IPS-18c (cell line): ENCODE results near the gene NDUFS4.
"Not testable (repeated sequence)": the region's sequence is repeated elsewhere in the genome, so short reads cannot be mapped to it uniquely, and the experiment has no call there.

Experiments used
- H3K4me3 ChIP-seq: 2 replicates; pipeline ENCODE4 v1.7.0; 2013; ENCODE audit warnings: low read depth, mild to moderate bottlenecking, low read length, moderate library complexity; ENCODE audit not compliant: insufficient read depth
- H3K9me3 ChIP-seq: one replicate; pipeline ENCODE4 v1.6.1; 2013; ENCODE audit warnings: mild to moderate bottlenecking, low read length, moderate library complexity; ENCODE audit not compliant: control insufficient read depth, insufficient read depth

The NDUFS4 gene

GRCh38 chr5:53613061-53613460 is 52.6 kb downstream of the NDUFS4 start:
- Histone ChIP-seq H3K9me3 (no peaks in the 10 kb centered on the region), H3K4me3 (no peak overlapping the region)

DNA sequence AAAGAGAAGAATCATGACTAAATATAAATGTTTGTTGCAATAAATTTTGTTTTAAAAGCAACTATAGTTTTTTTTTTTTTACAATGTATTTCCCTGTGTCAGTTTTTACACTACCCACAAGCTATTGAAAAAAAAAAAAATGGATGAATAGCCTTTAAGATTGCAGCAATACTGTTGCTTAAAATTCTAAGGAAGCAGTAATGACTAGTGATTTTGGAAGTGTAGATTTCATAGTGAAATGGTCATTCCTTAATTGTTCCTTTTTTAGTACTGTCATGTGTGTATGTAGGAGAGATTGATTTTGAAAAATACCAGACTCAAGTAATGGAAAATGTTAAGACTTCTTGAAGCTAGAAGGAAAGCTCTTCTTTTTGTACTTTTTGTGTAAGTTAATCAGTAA is 53.1 kb downstream of the NDUFS4 start:
- Histone ChIP-seq H3K4me3 (no peak overlapping the region), H3K9me3 (no peaks in the 10 kb centered on the region)

GRCh38 chr5:53614376-53614885 is 54.0 kb downstream of the NDUFS4 start:
- no peak overlapping the region for H3K4me3 ChIP-seq

DNA sequence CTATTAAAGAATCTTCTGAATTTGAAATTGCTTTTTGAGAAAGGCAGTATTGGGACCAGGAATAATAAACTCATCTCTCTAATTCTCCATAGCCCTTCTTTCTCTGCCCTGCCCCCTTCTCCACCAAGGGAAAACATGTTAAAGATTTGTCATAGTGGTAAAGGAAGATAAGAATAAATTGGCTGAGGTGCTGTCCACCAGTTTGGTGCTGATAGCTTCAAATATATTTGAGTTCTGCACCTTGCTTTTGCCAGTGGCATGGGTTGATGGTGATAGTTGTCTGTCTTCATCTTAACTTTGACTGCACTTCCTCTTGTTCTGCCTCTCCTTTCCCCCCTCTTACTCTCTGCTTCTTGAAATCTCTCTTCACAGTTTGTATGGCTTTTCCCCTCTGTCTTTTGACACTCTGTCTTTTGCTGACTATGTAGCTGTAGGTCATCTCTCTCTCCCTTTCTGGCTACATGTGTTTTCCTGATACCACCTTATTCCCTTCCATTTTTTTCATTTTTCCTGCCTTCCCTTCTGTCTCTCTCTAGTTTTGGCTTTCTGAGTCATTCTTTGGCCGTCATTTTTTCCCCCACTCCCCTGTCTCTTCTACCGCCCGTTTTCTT is 56.6 kb downstream of the NDUFS4 start:
- no peak overlapping the region for H3K4me3 ChIP-seq

More at GRCh38 chr5:53614376-53614885, 54.0 kb downstream of the NDUFS4 start:
- no peaks in the 10 kb centered on the region for H3K9me3 ChIP-seq

GRCh38 chr5:53631251-53631650 is 70.8 kb downstream of the NDUFS4 start:
- Histone ChIP-seq H3K9me3 (peaks cover 7% of the 10 kb centered on the region), H3K4me3 (no peak overlapping the region)

More for the DNA sequence above, 56.6 kb downstream of the NDUFS4 start:
- H3K9me3 ChIP-seq = no peaks in the 10 kb centered on the region

- no peak overlapping the region for H3K4me3 ChIP-seq
- no peaks in the 10 kb centered on the region for H3K9me3 ChIP-seq
Observed at GRCh38 chr5:53642061-53642460, 81.6 kb downstream of the NDUFS4 start.

DNA sequence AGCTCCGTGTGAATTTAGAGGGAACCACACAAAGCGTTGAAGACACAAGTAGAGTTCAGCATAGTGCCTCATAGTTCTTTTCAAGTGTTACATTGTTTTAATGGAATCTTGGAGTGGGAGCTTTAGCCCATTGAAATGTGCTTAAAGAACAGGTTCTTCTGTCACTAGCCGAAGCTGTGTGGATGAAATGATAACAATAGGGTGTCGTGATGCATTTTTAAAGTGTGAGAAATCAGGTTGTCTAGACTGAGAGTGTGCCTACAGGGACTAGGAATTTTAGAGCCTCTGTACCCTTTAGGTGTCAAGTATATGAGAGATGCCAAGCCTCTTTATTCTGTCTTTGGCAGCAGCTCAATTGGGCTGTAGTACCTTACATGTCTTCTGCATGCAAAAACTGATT is 83.0 kb downstream of the NDUFS4 start:
- H3K4me3 ChIP-seq = no peak overlapping the region
- no peaks in the 10 kb centered on the region for H3K9me3 ChIP-seq

DNA sequence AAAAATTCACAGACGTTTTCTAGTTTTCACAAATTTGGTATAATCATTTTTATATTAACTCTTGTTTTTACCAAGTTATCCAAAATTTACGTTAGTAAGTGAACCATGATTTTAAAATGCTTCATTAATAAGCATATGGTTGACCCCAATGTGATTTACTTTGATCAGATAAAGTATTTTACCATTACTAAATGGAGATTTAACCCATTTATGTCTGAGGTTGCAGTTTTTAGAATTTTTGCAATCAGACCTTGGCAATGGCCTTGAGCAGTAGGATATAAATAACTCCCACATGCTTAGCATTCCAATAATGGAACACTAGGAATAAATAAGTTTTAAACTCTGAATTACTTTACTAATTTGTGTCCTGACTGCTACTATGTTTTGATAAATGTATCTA is 84.6 kb downstream of the NDUFS4 start:
- H3K9me3 ChIP-seq = no peaks in the 10 kb centered on the region
- H3K4me3 ChIP-seq = no peak overlapping the region

GRCh38 chr5:53649352-53649751 is 88.9 kb downstream of the NDUFS4 start:
- H3K9me3 ChIP-seq = no peaks in the 10 kb centered on the region

GRCh38 chr5:53660573-53660972 is 100.1 kb downstream of the NDUFS4 start:
- not testable (repeated sequence) for H3K9me3 ChIP-seq, H3K4me3 ChIP-seq

More at GRCh38 chr5:53649352-53649751, 88.9 kb downstream of the NDUFS4 start:
- no peak overlapping the region for H3K4me3 ChIP-seq

- not testable (repeated sequence) for H3K4me3 ChIP-seq, H3K9me3 ChIP-seq
Observed at GRCh38 chr5:53665313-53665712, 104.9 kb downstream of the NDUFS4 start.

- H3K4me3 ChIP-seq = no peak overlapping the region
Observed at GRCh38 chr5:53667621-53668020, 107.2 kb downstream of the NDUFS4 start.

DNA sequence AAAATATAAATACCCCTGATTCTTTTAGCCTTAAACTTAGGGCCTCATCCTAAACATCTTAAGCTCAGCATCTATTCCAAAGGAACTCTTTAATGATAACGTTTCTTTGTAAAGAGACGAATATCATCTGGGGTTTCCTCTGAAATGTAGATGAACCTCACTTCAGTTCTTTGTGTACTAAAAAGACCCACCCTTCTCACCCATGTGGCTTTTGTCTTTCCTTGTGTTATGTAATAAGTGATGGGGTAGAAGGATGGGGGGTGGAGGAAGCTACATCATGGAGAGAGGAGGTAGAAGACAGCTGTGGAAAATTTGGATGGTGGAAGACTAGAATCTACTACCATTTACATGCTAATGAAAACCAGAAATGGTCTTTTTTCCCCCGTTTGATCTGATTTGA is 111.0 kb downstream of the NDUFS4 start:
- Histone ChIP-seq H3K4me3 (no peak overlapping the region), H3K9me3 (no peaks in the 10 kb centered on the region)

More at GRCh38 chr5:53667621-53668020, 107.2 kb downstream of the NDUFS4 start:
- H3K9me3 ChIP-seq = peaks cover 5% of the 10 kb centered on the region

DNA sequence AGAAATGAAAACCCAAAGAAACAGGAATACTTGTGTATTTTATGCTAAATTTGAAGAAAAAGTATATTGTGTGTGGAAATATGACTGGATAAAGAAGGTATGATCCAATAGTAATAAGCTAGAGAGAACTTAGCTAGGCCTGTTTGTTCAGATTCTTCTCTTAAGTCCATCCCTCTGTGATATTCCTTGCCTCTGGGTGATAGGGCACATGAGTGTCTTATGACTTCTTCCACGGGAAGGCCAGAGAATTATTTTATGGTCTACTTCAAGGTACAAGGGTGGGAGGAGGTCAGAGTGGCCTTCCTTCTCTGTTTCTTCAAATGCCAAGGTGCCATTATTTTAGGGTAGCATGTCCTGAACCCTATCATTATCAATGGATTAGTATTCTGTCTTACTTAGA is 113.7 kb downstream of the NDUFS4 start:
- no peaks in the 10 kb centered on the region for H3K9me3 ChIP-seq
- no peak overlapping the region for H3K4me3 ChIP-seq

- H3K9me3 ChIP-seq = no peaks in the 10 kb centered on the region
Observed at GRCh38 chr5:53677632-53678031, 117.2 kb downstream of the NDUFS4 start.

DNA sequence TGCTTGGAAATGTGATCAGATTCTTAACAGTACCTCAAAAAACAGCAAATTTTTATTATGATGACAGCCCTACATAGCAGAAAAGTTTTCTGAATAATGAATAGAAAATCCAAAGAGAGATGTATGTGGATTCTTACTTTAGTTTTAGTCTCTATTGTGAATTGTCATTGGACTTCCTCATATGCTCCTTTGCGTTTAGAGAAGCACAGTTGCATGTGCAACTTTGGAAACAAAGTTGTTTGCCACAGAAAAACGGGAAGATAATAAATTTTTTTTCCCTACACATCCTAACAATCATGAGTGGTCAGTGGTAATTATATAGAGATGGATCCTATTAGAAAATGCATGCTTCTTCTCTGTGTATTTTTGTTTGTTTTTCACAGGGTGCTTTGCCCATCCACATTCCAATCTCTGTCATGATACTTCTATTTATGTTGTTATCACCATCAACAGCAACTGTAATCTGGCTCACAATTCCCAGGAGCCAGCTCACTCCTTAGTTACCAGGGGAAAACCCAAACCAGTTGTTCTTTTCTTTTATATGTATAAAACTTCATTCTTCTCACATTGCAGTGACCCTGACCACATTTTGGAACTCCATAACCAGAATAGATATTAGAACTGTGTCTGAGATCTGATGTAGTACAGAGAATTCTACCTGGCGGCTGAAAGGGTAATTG is 118.7 kb downstream of the NDUFS4 start:
- Histone ChIP-seq H3K4me3 (no peak overlapping the region), H3K9me3 (no peaks in the 10 kb centered on the region)

More at GRCh38 chr5:53677632-53678031, 117.2 kb downstream of the NDUFS4 start:
- no peak overlapping the region for H3K4me3 ChIP-seq

GRCh38 chr5:53681079-53681478 is 120.6 kb downstream of the NDUFS4 start:
- no peak overlapping the region for H3K4me3 ChIP-seq
- H3K9me3 ChIP-seq = no peaks in the 10 kb centered on the region

DNA sequence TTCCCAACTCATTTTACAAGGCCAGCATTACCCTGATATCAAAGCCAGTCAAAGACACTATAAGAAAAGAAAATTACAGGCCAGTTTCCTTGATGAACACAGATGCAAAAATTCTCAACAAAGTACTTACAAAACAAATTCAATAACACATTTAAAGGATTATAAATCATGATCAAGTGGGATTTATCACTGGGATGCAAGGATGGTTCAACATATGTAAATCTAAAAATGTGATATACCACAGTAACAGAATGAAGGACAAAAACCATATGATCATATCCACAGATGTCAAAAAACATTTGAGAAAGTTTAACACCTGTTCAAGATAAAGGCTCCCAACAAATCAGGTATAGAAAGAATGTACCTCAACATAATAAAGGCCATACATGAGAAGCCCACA is 130.6 kb downstream of the NDUFS4 start:
- no peak overlapping the region for H3K4me3 ChIP-seq
- no peaks in the 10 kb centered on the region for H3K9me3 ChIP-seq
